Parathyroid adenoma (tissue), 2 donors: ENCODE measurements around the gene SRA1.
"Not testable (repeated sequence)": the region's sequence is repeated elsewhere in the genome, so short reads cannot be mapped to it uniquely, and the experiment has no call there.

Experiments used
- H2AFZ ChIP-seq: fragments of 300-600 bp; sonication (generic); one replicate; pipeline ENCODE4 v1.7.0; 2017; ENCODE audit warnings: antibody characterized with exemption, mild to moderate bottlenecking
- H3K27ac ChIP-seq: fragments of 300-600 bp; sonication (generic); one replicate; pipeline ENCODE4 v1.7.0; 2017
- H3K27me3 ChIP-seq: fragments of 300-600 bp; sonication (generic); one replicate; pipeline ENCODE4 v1.7.0; 2017; ENCODE audit warnings: low read length; ENCODE audit not compliant: control insufficient read depth, insufficient read depth
- H3K36me3 ChIP-seq: fragments of 300-600 bp; sonication (generic); one replicate; pipeline ENCODE4 v1.7.0; 2017; ENCODE audit warnings: low read length; ENCODE audit not compliant: control insufficient read depth, insufficient read depth
- H3K4me1 ChIP-seq: fragments of 300-600 bp; sonication (generic); one replicate; pipeline ENCODE4 v1.7.0; 2017; ENCODE audit warnings: control low read depth
- H3K4me2 ChIP-seq: fragments of 300-600 bp; sonication (generic); one replicate; pipeline ENCODE4 v1.7.0; 2017; ENCODE audit warnings: low read length
- H3K4me3 ChIP-seq: fragments of 300-600 bp; sonication (generic); one replicate; pipeline ENCODE4 v1.7.0; 2017; ENCODE audit warnings: low read depth, low read length
- H3K79me2 ChIP-seq: fragments of 300-600 bp; sonication (generic); one replicate; pipeline ENCODE4 v1.7.0; 2017; ENCODE audit warnings: control low read depth
- H3K9ac ChIP-seq: fragments of 300-600 bp; sonication (generic); one replicate; pipeline ENCODE4 v1.7.0; 2017; ENCODE audit warnings: mild to moderate bottlenecking
- H3K9me3 ChIP-seq: fragments of 300-600 bp; sonication (generic); one replicate; pipeline ENCODE4 v1.7.0; 2017; ENCODE audit warnings: low read length; ENCODE audit not compliant: control insufficient read depth
- TF ChIP-seq, protein P1 (sequence below): fragments of 300-600 bp; sonication (generic); IDR thresholded peaks from one replicate; pipeline ENCODE4 v1.7.0; 2017; ENCODE audit warnings: antibody characterized with exemption, mild to moderate bottlenecking
- donor health status: primary hyperparathyroidism.

Gene SRA1

DNA sequence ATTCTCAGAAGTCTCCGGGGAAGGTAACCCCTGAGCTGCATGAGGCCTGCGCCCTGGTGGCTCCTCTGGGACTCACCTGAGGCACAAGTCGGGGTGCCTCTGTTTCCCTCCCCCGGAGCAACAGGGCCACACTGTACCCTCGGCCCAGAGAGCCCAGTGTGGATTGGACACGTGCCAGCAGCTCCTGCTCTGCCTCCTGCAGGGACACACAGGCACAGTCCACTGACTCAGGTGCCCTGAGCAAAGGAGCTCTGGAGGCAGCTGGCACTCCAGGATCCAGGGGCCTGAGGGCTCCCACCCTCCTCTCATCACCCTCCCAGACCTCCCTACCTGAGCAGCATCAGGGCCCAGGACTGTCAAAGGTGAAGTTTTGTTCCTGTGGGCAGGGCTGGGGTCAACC is 36.9 kb upstream of the SRA1 start:
- no peaks in the 10 kb centered on the region for H3K79me2 ChIP-seq
- no peak overlapping the region for H3K9ac ChIP-seq
- H3K4me2 ChIP-seq = no peak overlapping the region
- no peak overlapping the region for H3K4me3 ChIP-seq
- no peaks in the 10 kb centered on the region for H3K27me3 ChIP-seq
- H2AFZ ChIP-seq = no peak overlapping the region
- peaks cover 5% of the 10 kb centered on the region for H3K4me1 ChIP-seq
- H3K9me3 ChIP-seq = no peaks in the 10 kb centered on the region
- no peaks in the 10 kb centered on the region for H3K36me3 ChIP-seq
- TF ChIP-seq, protein P1, sequence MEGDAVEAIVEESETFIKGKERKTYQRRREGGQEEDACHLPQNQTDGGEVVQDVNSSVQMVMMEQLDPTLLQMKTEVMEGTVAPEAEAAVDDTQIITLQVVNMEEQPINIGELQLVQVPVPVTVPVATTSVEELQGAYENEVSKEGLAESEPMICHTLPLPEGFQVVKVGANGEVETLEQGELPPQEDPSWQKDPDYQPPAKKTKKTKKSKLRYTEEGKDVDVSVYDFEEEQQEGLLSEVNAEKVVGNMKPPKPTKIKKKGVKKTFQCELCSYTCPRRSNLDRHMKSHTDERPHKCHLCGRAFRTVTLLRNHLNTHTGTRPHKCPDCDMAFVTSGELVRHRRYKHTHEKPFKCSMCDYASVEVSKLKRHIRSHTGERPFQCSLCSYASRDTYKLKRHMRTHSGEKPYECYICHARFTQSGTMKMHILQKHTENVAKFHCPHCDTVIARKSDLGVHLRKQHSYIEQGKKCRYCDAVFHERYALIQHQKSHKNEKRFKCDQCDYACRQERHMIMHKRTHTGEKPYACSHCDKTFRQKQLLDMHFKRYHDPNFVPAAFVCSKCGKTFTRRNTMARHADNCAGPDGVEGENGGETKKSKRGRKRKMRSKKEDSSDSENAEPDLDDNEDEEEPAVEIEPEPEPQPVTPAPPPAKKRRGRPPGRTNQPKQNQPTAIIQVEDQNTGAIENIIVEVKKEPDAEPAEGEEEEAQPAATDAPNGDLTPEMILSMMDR = no peak
- no peak overlapping the region for H3K27ac ChIP-seq

DNA sequence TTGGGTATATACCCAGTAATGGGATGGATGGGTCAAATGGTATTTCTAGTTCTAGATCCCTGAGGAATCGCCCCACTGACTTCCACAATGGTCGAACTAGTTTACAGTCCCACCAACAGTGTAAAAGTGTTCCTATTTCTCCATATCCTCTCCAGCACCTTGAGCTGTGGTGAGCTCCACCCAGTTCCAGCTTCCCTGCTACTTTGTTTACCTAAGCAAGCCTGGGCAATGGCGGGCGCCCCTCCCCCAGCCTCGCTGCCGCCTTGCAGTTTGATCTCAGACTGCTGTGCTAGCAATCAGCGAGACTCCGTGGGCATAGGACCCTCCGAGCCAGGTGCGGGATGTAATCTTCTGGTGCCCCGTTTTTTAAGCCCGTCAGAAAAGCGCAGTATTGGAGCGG is 35.8 kb upstream of the SRA1 start:
- Histone ChIP-seq H3K4me3 (peak overlapping the region; percentile 16), H3K4me2 (peak overlapping the region; percentile 47)
- not testable (repeated sequence) for H3K9ac ChIP-seq, H3K27me3 ChIP-seq, H3K36me3 ChIP-seq, H3K27ac ChIP-seq, H3K9me3 ChIP-seq, H3K79me2 ChIP-seq, H3K4me1 ChIP-seq, H2AFZ ChIP-seq

DNA sequence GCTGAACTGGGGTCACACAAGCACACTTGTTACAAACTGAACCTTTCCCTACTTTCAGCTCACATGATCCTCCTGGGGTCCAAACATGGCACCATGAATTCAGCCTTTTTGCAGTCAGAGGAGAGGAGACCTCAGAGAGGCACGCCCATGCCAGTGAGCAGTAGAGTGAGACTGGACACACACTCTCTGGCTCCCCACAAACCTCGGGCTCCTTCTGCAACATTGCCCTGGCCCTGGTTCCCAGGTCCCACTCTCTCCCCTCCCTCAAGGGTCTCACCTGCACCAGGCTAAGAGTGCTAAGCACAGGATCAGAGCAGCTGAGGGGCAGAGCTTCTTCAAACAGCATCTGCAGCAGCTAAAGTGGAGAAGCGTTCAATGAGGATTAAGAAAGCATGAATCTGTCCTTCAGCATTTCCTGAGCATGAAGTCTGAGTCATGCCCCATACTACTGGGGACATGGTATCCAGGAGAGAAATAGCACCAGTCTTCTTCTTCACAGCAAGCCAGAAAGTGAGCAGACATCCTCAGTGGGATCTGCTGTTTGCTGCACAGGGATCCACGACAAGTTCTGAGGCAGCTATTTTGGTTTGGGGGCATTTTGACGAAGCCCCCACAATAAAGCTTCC is 34.6 kb upstream of the SRA1 start:
- no peak overlapping the region for H3K4me3 ChIP-seq

DNA sequence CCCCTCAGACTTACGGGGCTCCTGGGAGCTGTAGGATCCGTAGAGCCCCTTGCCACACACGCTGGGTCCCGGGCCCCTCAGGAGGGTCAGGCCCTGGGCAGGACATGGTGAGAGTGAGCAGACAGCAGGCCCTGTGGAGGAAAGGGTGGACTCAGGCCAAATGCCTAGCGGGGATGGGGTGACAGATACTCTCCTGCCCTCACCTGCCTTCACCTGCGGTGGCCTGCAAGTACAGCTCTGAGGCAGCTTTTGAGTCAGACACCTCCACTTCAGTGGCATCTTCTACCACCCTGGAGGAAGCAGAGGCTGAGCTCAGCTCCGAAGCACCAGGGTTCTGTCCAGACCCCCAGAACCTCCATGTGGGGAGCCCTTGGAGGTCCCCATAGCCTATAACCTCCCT is 33.6 kb upstream of the SRA1 start:
- TF ChIP-seq, protein P1 = no peak
- H3K4me2 ChIP-seq = no peak overlapping the region
- H3K4me3 ChIP-seq = no peak overlapping the region
- no peak overlapping the region for H3K27ac ChIP-seq
- no peaks in the 10 kb centered on the region for H3K27me3 ChIP-seq
- peaks cover 3% of the 10 kb centered on the region for H3K4me1 ChIP-seq
- H2AFZ ChIP-seq = no peak overlapping the region
- no peak overlapping the region for H3K9ac ChIP-seq
- H3K9me3 ChIP-seq = no peaks in the 10 kb centered on the region
- no peaks in the 10 kb centered on the region for H3K79me2 ChIP-seq
- H3K36me3 ChIP-seq = no peaks in the 10 kb centered on the region

More for the DNA sequence above, 34.6 kb upstream of the SRA1 start:
- no peaks in the 10 kb centered on the region for H3K36me3 ChIP-seq
- H3K4me2 ChIP-seq = no peak overlapping the region
- no peak overlapping the region for H3K27ac ChIP-seq
- H2AFZ ChIP-seq = no peak overlapping the region
- no peaks in the 10 kb centered on the region for H3K79me2 ChIP-seq
- no peaks in the 10 kb centered on the region for H3K27me3 ChIP-seq
- no peak overlapping the region for H3K9ac ChIP-seq
- TF ChIP-seq, protein P1 = no peak
- peaks cover 5% of the 10 kb centered on the region for H3K4me1 ChIP-seq
- H3K9me3 ChIP-seq = no peaks in the 10 kb centered on the region

DNA sequence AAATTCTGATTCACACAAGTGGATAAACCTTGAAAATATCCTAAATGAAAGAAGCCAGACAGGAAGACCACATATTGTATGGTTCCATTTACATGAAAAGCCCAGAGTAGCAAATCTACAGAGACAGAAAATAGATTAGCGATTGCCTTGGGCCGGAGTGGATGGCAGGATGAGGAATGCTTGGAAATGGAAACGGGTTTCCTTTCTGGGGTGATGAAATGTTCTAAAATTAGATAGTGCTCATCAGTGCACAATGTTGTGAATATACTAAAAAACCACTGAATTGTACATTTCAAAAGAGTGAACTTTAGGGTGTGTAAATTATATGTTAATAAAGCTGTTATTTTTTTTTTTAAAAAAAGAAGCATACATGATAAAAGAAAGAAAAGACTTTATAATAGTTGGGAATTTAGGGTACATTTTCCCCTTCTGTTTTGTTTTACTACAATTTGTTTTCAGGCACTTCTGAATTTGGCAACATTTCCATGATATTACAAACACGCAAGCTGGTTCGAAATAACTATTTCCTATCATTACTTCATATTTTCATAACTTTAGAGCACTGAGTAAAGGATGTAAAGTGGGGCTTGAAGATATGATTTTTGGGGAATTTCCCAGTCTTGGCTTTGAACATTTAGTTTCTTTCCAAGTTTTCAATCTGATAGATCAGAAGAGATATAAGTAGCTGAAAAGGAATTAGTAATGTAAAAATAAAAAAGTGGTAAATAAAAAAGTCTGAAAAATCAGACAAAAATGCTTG is 31.2 kb upstream of the SRA1 start:
- H3K27me3 ChIP-seq = no peaks in the 10 kb centered on the region
- no peak overlapping the region for H3K4me2 ChIP-seq
- H3K9ac ChIP-seq = no peak overlapping the region
- H2AFZ ChIP-seq = no peak overlapping the region
- TF ChIP-seq, protein P1 = no peak
- H3K36me3 ChIP-seq = no peaks in the 10 kb centered on the region
- no peaks in the 10 kb centered on the region for H3K4me1 ChIP-seq
- H3K4me3 ChIP-seq = no peak overlapping the region
- H3K27ac ChIP-seq = no peak overlapping the region
- no peaks in the 10 kb centered on the region for H3K79me2 ChIP-seq
- no peaks in the 10 kb centered on the region for H3K9me3 ChIP-seq
